ENCODE measurements around the gene NUP153.
A peak's percentile ranks its signal among the peaks of the same experiment; 100 is the strongest.

NUP153 gene

GRCh38 chr6:17640477-17640917 is 66.2 kb downstream of the NUP153 start:
- Histone ChIP-seq H3K4me1 (ENCODE audit: insufficient read depth, poor library complexity, severe bottlenecking) (no peaks in the 10 kb centered on the region), H3K4me3 (ENCODE audit: severe bottlenecking) (no peak overlapping the region), H3K9me3 (ENCODE audit: severe bottlenecking) (no peaks in the 10 kb centered on the region), H3K36me3 (ENCODE audit: low read depth) (peaks cover 98% of the 10 kb centered on the region), H3K27ac (ENCODE audit: poor library complexity, severe bottlenecking) (no peak overlapping the region), H3K27me3 (ENCODE audit: insufficient read depth, poor library complexity, severe bottlenecking) (no peaks in the 10 kb centered on the region)
- TF ChIP-seq, protein P1, sequence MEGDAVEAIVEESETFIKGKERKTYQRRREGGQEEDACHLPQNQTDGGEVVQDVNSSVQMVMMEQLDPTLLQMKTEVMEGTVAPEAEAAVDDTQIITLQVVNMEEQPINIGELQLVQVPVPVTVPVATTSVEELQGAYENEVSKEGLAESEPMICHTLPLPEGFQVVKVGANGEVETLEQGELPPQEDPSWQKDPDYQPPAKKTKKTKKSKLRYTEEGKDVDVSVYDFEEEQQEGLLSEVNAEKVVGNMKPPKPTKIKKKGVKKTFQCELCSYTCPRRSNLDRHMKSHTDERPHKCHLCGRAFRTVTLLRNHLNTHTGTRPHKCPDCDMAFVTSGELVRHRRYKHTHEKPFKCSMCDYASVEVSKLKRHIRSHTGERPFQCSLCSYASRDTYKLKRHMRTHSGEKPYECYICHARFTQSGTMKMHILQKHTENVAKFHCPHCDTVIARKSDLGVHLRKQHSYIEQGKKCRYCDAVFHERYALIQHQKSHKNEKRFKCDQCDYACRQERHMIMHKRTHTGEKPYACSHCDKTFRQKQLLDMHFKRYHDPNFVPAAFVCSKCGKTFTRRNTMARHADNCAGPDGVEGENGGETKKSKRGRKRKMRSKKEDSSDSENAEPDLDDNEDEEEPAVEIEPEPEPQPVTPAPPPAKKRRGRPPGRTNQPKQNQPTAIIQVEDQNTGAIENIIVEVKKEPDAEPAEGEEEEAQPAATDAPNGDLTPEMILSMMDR (IDR thresholded peaks at IDR 0.05; ENCODE audit: poor library complexity, severe bottlenecking): no peak
- DNase-seq (ENCODE audit: low spot score): no peak
- ATAC-seq (ENCODE audit: low read depth): 0 out of 3 replicates have a peak, but pooled peaks have one; percentile 29

- H3K27ac ChIP-seq (ENCODE audit: poor library complexity, severe bottlenecking): no peak overlapping the region
- no peaks in the 10 kb centered on the region for H3K27me3 ChIP-seq (ENCODE audit: insufficient read depth, poor library complexity, severe bottlenecking)
- H3K4me1 ChIP-seq (ENCODE audit: insufficient read depth, poor library complexity, severe bottlenecking): no peaks in the 10 kb centered on the region
- TF ChIP-seq, protein P1 (IDR thresholded peaks at IDR 0.05; ENCODE audit: poor library complexity, severe bottlenecking): no peak
- H3K9me3 ChIP-seq (ENCODE audit: severe bottlenecking): no peaks in the 10 kb centered on the region
- peaks cover 88% of the 10 kb centered on the region for H3K36me3 ChIP-seq (ENCODE audit: low read depth)
- no peak overlapping the region for H3K4me3 ChIP-seq (ENCODE audit: severe bottlenecking)
- DNase-seq (ENCODE audit: low spot score) (no peak), ATAC-seq (ENCODE audit: low read depth) (no peak)
Measured at GRCh38 chr6:17638212-17638715, 68.5 kb downstream of the NUP153 start.

GRCh38 chr6:17635568-17635967 is 71.2 kb downstream of the NUP153 start:
- TF ChIP-seq, protein P1 (IDR thresholded peaks at IDR 0.05; ENCODE audit: poor library complexity, severe bottlenecking): no peak
- DNase-seq (ENCODE audit: low spot score) (no peak), ATAC-seq (ENCODE audit: low read depth) (no peak)
- no peak overlapping the region for H3K27ac ChIP-seq (ENCODE audit: poor library complexity, severe bottlenecking)
- H3K36me3 ChIP-seq (ENCODE audit: low read depth): peaks cover 87% of the 10 kb centered on the region
- H3K4me1 ChIP-seq (ENCODE audit: insufficient read depth, poor library complexity, severe bottlenecking): no peaks in the 10 kb centered on the region
- no peak overlapping the region for H3K4me3 ChIP-seq (ENCODE audit: severe bottlenecking)
- no peaks in the 10 kb centered on the region for H3K9me3 ChIP-seq (ENCODE audit: severe bottlenecking)
- no peaks in the 10 kb centered on the region for H3K27me3 ChIP-seq (ENCODE audit: insufficient read depth, poor library complexity, severe bottlenecking)

DNA sequence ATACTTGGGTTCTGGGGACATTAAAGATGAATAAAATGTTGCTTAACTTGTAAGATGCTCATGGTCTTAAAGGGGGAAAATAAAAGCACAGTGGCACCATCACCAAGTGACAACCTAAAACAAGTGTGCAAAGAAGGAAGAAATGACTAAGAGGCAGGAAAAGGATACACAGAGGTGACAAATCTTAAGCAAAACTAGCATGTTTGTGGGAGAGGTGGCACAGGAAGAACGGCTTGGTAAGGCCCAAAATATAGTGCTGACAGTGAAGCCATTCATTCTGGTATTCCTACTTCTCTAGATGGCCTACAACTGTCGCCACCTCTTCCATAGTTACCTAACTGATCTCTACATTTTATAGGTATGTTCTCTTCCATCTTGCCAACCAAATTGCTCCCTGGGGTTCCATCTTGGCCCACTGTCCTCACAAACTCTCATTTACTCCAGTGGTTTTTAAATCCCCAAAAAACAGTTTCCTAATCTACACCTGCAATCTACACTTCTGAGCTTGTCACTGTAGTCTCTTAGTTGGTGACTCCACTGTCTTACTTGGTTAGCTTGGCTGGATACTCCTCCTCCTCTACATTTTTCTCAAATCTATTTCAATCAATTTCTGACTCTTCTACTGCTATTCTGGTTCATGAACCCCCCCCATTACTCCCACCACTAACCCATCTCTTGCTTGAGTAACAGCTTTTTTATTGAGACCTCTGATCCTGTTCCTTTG is 73.1 kb downstream of the NUP153 start:
- Histone ChIP-seq H3K4me3 (ENCODE audit: severe bottlenecking) (no peak overlapping the region), H3K4me1 (ENCODE audit: insufficient read depth, poor library complexity, severe bottlenecking) (no peaks in the 10 kb centered on the region), H3K27me3 (ENCODE audit: insufficient read depth, poor library complexity, severe bottlenecking) (no peaks in the 10 kb centered on the region), H3K9me3 (ENCODE audit: severe bottlenecking) (no peaks in the 10 kb centered on the region), H3K36me3 (ENCODE audit: low read depth) (peaks cover 84% of the 10 kb centered on the region), H3K27ac (ENCODE audit: poor library complexity, severe bottlenecking) (no peak overlapping the region)
- TF ChIP-seq, protein P1 (IDR thresholded peaks at IDR 0.05; ENCODE audit: poor library complexity, severe bottlenecking): no peak
- no peak for DNase-seq (ENCODE audit: low spot score)
- no peak for ATAC-seq (ENCODE audit: low read depth)

DNA sequence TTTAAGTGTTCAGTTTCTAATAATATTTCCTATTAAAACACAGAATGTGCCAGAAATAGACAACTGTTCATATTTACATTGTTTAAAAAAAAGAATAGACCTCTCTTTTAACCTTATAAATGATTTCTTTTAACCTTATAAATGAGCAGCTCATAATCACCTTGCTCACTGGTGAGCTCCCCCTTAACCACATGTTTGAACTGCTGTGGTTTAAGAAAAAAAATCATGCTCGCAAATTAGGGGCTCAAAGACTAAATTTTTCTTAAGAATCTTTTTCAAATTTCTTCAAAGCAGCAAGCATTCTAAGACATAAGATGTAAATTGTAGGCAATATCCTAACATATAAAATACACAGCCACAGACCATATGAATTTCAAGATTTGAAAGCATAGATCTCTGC is 73.8 kb downstream of the NUP153 start:
- Histone ChIP-seq H3K27me3 (ENCODE audit: insufficient read depth, poor library complexity, severe bottlenecking) (no peaks in the 10 kb centered on the region), H3K4me1 (ENCODE audit: insufficient read depth, poor library complexity, severe bottlenecking) (no peaks in the 10 kb centered on the region), H3K4me3 (ENCODE audit: severe bottlenecking) (no peak overlapping the region), H3K9me3 (ENCODE audit: severe bottlenecking) (no peaks in the 10 kb centered on the region), H3K36me3 (ENCODE audit: low read depth) (peaks cover 84% of the 10 kb centered on the region), H3K27ac (ENCODE audit: poor library complexity, severe bottlenecking) (no peak overlapping the region)
- ATAC-seq (ENCODE audit: low read depth) (no peak), DNase-seq (ENCODE audit: low spot score) (no peak)
- TF ChIP-seq, protein P1 (IDR thresholded peaks at IDR 0.05; ENCODE audit: poor library complexity, severe bottlenecking): no peak

All from RWPE2 (cell line).